ENCODE results near the gene GCSH. TPM values are rescaled to one million over a fixed set of nuclear protein-coding genes. Genes with fewer than 3 reads are reported as not detected.

GCSH gene
- total and polyA plus RNA-seq, 2 of the 13 experiments (the other 11 are each of a cell fraction or from before 2014, with no cell fraction given): 35.9 to 103 TPM

- TF ChIP-seq ZBTB4 (CRISPR knock-in tag; IDR thresholded peaks at IDR 0.05; ENCODE audit: borderline replicate concordance) (no peak), ZNF552 (CRISPR knock-in tag; IDR thresholded peaks at IDR 0.05; ENCODE audit: borderline replicate concordance) (peak; percentile 87; the same call in 1 of the 2 replicates), BATF2 (CRISPR knock-in tag; IDR thresholded peaks at IDR 0.05) (peak; percentile 87), HOXA3 (CRISPR knock-in tag; IDR thresholded peaks at IDR 0.05) (peak; percentile 85), ZNF790 (CRISPR knock-in tag; IDR thresholded peaks at IDR 0.05; ENCODE audit: borderline replicate concordance) (peak; percentile 16; the same call in 1 of the 2 replicates), ATF1 (CRISPR knock-in tag; IDR thresholded peaks at IDR 0.05) (no peak), ZNF432 (CRISPR knock-in tag; IDR thresholded peaks at IDR 0.05; ENCODE audit: borderline replicate concordance) (no peak), ATF3 (CRISPR knock-in tag; IDR thresholded peaks at IDR 0.05) (no peak), BORCS8-MEF2B (CRISPR knock-in tag; IDR thresholded peaks at IDR 0.05) (0 out of 2 replicates have a peak, but pooled peaks have one; percentile 87), ZEB1 (IDR thresholded peaks at IDR 0.05; ENCODE audit: insufficient replicate concordance, low read depth) (no peak), TP53 (CRISPR knock-in tag; conservative IDR thresholded peaks at IDR 0.05) (no peak), MBNL3 (CRISPR knock-in tag; conservative IDR thresholded peaks at IDR 0.05) (no peak), AHDC1 (CRISPR knock-in tag; IDR thresholded peaks at IDR 0.05; ENCODE audit: borderline replicate concordance) (no peak), ZNF280B (CRISPR knock-in tag; IDR thresholded peaks at IDR 0.05; ENCODE audit: borderline replicate concordance) (no peak)
Measured at GRCh38 chr16:81095953-81096714, at the start of gene GCSH (continued).
